DND-41 (cell line): ENCODE data around the gene PHACTR1.

Source experiments
- EZH2 ChIP-seq: IDR thresholded peaks from 3 replicates; pipeline ENCODE4 v1.6.1; 2012; ENCODE audit warnings: borderline replicate concordance, low read depth, mild to moderate bottlenecking, moderate library complexity, low read length, inconsistent platforms; ENCODE audit not compliant: severe bottlenecking
- TF ChIP-seq, protein P1 (sequence below): IDR thresholded peaks from 2 replicates; pipeline ENCODE4 v1.5.1; 2012; ENCODE audit warnings: borderline replicate concordance, low read length, moderate library complexity, mild to moderate bottlenecking; ENCODE audit not compliant: poor library complexity, severe bottlenecking; ENCODE audit errors: extremely low read depth

DNA sequence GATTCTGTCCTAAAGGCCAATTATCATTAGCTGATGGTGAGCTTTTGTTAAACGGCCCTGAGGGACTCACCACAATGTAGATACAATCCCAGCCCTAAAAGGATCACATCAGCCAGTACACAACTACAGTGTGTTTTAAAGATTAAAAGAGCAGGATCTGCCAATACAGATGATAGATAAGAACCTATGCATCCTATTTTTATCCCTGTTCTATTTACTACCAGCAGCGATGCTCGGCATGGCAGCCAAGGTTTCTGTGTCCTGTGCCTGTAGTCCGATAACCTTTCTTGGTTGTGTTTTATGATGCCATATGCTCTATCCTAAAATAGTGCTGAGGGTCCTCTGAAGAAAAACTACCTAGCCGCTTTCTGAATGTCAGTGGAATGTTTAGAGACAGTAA is 289.4 kb downstream of the PHACTR1 start:
- no peak for TF ChIP-seq EZH2
- TF ChIP-seq, protein P1, sequence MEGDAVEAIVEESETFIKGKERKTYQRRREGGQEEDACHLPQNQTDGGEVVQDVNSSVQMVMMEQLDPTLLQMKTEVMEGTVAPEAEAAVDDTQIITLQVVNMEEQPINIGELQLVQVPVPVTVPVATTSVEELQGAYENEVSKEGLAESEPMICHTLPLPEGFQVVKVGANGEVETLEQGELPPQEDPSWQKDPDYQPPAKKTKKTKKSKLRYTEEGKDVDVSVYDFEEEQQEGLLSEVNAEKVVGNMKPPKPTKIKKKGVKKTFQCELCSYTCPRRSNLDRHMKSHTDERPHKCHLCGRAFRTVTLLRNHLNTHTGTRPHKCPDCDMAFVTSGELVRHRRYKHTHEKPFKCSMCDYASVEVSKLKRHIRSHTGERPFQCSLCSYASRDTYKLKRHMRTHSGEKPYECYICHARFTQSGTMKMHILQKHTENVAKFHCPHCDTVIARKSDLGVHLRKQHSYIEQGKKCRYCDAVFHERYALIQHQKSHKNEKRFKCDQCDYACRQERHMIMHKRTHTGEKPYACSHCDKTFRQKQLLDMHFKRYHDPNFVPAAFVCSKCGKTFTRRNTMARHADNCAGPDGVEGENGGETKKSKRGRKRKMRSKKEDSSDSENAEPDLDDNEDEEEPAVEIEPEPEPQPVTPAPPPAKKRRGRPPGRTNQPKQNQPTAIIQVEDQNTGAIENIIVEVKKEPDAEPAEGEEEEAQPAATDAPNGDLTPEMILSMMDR, result no peak
